ENCODE results near the gene NUDC. TPM values are rescaled to one million over a fixed set of nuclear protein-coding genes. Genes with fewer than 3 reads are reported as not detected.

Gene NUDC
- total RNA-seq, 4 donors from 2014 or later = 35.5 to 53.7 (median 44.5) TPM

GRCh38 chr1:26900001-26900814 lies 21.3 kb upstream of the NUDC start, which contains the start of gene GPATCH3:
Gene GPATCH3, minus strand, starts transcription at chr1:26900467. Its CDS starts 25 bp downstream, at chr1:26900442.
- ATAC-seq (ENCODE audit: low FRiP score) = peak; percentile 77
- DNase-seq (ENCODE audit: low spot score) = peak; percentile 96
- TF ChIP-seq CTCF (IDR thresholded peaks at IDR 0.05) = no peak

- DNase-seq (ENCODE audit: low spot score) (no peak), ATAC-seq (ENCODE audit: low FRiP score) (no peak)
- no peak for TF ChIP-seq CTCF (IDR thresholded peaks at IDR 0.05)
Observed at GRCh38 chr1:26900815-26901511, 20.6 kb upstream of the NUDC start.

- DNase-seq (ENCODE audit: low spot score) (no peak), ATAC-seq (ENCODE audit: low FRiP score) (no peak)
- TF ChIP-seq CTCF (IDR thresholded peaks at IDR 0.05) = no peak
Observed at GRCh38 chr1:26907071-26907917, 14.2 kb upstream of the NUDC start.

- TF ChIP-seq CTCF (IDR thresholded peaks at IDR 0.05) = no peak
- ATAC-seq (ENCODE audit: low FRiP score) (no peak), DNase-seq (ENCODE audit: low spot score) (no peak)
Observed at GRCh38 chr1:26909951-26910342, 11.6 kb upstream of the NUDC start.

- ATAC-seq (ENCODE audit: low FRiP score) (no peak), DNase-seq (ENCODE audit: low spot score) (no peak)
- no peak for TF ChIP-seq CTCF (IDR thresholded peaks at IDR 0.05)
Observed at GRCh38 chr1:26910343-26911160, 11.0 kb upstream of the NUDC start.

All from omental fat pad (tissue), 4 donors.